Ovary (tissue), 9 donors: ENCODE measurements around the gene SERINC4. TPM values are rescaled to one million over a fixed set of nuclear protein-coding genes. Genes with fewer than 3 reads are reported as not detected.

ENCODE experiments used
- DNase-seq, 5 donors: peaks; one replicate each; pipeline ENCODE4 v3.0.0-alpha.2; 2019 to 2020
- H3K27ac ChIP-seq, 2 donors: fragments of 200-600 bp; one replicate each; pipeline versions ENCODE4 v1.5.1 to v1.8.0; 2019 to 2022
- H3K27me3 ChIP-seq: fragments of 200-600 bp; one replicate; pipeline ENCODE4 v1.8.0; 2022
- H3K36me3 ChIP-seq: fragments of 200-600 bp; sonication (generic); one replicate; pipeline ENCODE4 v1.5.1; 2019
- H3K4me1 ChIP-seq: one replicate; pipeline ENCODE4 v1.8.1; 2013; ENCODE audit warnings: mild to moderate bottlenecking, moderate library complexity; ENCODE audit not compliant: insufficient read depth
- H3K4me3 ChIP-seq: fragments of 200-600 bp; sonication (generic); one replicate; pipeline ENCODE4 v1.5.1; 2017
- H3K9me3 ChIP-seq, 2 donors: fragments of 200-600 bp in 1 of 2; sonication (generic) in 1 of 2; one replicate each; pipeline versions ENCODE4 v1.5.1 to v1.8.1; 2013 to 2019; ENCODE audit warnings: mild to moderate bottlenecking in 1 of 2, moderate library complexity in 1 of 2
- EP300 ChIP-seq: sonication (generic); formaldehyde crosslinking; IDR thresholded peaks from one replicate; pipeline ENCODE4 v1.6.1; 2017; ENCODE audit warnings: antibody characterized with exemption
- POLR2A ChIP-seq: fragments of 450-650 bp; IDR thresholded peaks from one replicate; pipeline ENCODE4 v1.6.1; 2017; ENCODE audit warnings: antibody characterized with exemption, mild to moderate bottlenecking, moderate library complexity
- WGBS, 3 donors: extraction: QIAGEN DNeasy Blood & Tissue Kit in 1 of 3; methylation state at CpG; one replicate each; pipeline versions ENCODE4 v1.1.5 to v1.1.7; 2013 to 2017; 5-methylcytosine and 5-hydroxymethylcytosine counted together
- intact Hi-C, 4 donors: fragments of 100-400 bp; cut with DNase I; formaldehyde crosslinking; loops; one replicate each; pipeline versions ENCODE4 v1.11.0 to v1.15.1; 2022 to 2023
- polyA plus RNA-seq, 2 donors: library from polyadenylated mRNA; stranded (reverse); fragments of 200-250 nt in 1 of 2; fragments of 350-450 nt in 1 of 2; fragmentation: Illumina TruSeq in 1 of 2; extraction: RNeasy Lipid Tissue Mini Kit (QIAGEN cat#74804) in 1 of 2; gene quantifications; one replicate each; pipeline ENCODE4 v1.2.3, GENCODE V29; 2013 to 2014
- total RNA-seq, 7 donors: library from RNA; depleted of rRNA in 2 of 7; stranded (reverse); fragments of >200 nt in 2 of 7; fragmentation: NEBNext Ultra II Directional in 3 of 7; extraction: Animal tissue kit (Norgen Biotek cat#: 25700) in 3 of 7; gene quantifications; one replicate each; pipeline versions ENCODE4 v1.1.0 to v1.2.4, GENCODE V29; 2016 to 2023
- TF ChIP-seq, protein P1 (sequence below), 3 donors: fragments of 450-650 bp in 2 of 3; fragments of 200-600 bp in 1 of 3; IDR thresholded peaks; one replicate each; pipeline versions ENCODE4 v1.5.1 to v1.8.0; 2016 to 2022; ENCODE audit warnings: antibody characterized with exemption in 3 of 3, mild to moderate bottlenecking in 1 of 3
- donor health status: DM: no; HTN: no; CAD: no; lungs with moderate emphysema.
- donor health status: DM: no; HTN: no; CAD: no.
- donor health status: Bipolar disorder and iron deficiency.
- donor health status: DM: yes; HTN: yes; CAD: no.
- donor health status: DM: no; HTN: no; CAD: no.
- donor health status: DM: yes; HTN: yes; CAD: no.

Gene SERINC4
- total and polyA plus RNA-seq, 9 donors: 0.07 to 0.39 (median 0.20) TPM; not detected in 3

DNA sequence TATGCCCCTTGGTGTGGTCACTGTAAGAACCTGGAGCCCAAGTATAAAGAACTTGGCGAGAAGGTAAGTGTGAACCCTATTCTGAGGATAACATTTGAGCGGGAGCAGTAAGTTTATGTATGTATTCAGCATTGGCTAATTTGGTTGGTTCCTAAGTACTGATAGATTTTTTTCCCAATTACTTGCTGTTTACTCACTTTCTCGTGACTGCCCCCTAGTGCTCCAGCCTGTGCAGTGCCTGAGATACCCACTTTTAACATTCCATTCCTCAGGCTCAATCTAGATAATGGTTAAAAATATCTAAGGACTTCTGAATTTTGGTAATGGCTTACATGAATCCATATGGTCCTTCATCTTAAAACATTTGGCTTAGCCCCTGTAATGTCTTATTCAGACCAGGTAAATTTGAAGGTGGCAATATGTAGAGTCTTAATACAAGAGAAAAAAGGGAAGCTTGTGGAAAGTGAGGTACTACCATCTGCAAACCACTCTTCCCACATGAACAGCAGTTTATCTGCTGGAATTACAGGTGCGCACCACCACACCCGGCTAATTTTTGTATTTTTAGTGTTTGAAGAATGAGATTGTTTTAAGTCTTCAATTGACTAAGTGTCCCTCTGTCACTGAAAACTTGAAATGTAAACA is 30.3 kb downstream of the SERINC4 start:
- no peak overlapping the region for H3K27ac ChIP-seq
- H3K36me3 ChIP-seq: no peaks in the 10 kb centered on the region
- WGBS, 3 donors: 66 to 71% (median 67%) methylated on average over 5 of the region's 5 CpGs
- intact Hi-C loops: no loop called here
- no peak overlapping the region for H3K4me3 ChIP-seq
- DNase-seq: peak in 3 of 5 donors; percentile 54 to 66 (median 59)
- TF ChIP-seq POLR2A: no peak
- TF ChIP-seq, protein P1, sequence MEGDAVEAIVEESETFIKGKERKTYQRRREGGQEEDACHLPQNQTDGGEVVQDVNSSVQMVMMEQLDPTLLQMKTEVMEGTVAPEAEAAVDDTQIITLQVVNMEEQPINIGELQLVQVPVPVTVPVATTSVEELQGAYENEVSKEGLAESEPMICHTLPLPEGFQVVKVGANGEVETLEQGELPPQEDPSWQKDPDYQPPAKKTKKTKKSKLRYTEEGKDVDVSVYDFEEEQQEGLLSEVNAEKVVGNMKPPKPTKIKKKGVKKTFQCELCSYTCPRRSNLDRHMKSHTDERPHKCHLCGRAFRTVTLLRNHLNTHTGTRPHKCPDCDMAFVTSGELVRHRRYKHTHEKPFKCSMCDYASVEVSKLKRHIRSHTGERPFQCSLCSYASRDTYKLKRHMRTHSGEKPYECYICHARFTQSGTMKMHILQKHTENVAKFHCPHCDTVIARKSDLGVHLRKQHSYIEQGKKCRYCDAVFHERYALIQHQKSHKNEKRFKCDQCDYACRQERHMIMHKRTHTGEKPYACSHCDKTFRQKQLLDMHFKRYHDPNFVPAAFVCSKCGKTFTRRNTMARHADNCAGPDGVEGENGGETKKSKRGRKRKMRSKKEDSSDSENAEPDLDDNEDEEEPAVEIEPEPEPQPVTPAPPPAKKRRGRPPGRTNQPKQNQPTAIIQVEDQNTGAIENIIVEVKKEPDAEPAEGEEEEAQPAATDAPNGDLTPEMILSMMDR (IDR thresholded peaks at IDR 0.05): peak; percentile 26 to 44 (median 36)
- no peak for TF ChIP-seq EP300
- no peaks in the 10 kb centered on the region for H3K4me1 ChIP-seq
- H3K27me3 ChIP-seq: no peaks in the 10 kb centered on the region
- H3K9me3 ChIP-seq: no peaks in the 10 kb centered on the region

GRCh38 chr15:43763819-43764446 is 36.1 kb downstream of the SERINC4 start:
- Histone ChIP-seq H3K36me3 (no peaks in the 10 kb centered on the region), H3K9me3 (no peaks in the 10 kb centered on the region), H3K4me1 (peaks cover 2% of the 10 kb centered on the region), H3K4me3 (no peak overlapping the region), H3K27ac (peak overlapping the region in 1 of 2 donors; percentile 9), H3K27me3 (no peaks in the 10 kb centered on the region)
- 5 to 18% (median 8%) methylated on average over 2 of the region's 2 CpGs for WGBS, 3 donors
- intact Hi-C loops: no loop called here
- TF ChIP-seq EP300 (no peak), POLR2A (no peak)
- TF ChIP-seq, protein P1 (IDR thresholded peaks at IDR 0.05): no peak
- DNase-seq: no peak

DNA sequence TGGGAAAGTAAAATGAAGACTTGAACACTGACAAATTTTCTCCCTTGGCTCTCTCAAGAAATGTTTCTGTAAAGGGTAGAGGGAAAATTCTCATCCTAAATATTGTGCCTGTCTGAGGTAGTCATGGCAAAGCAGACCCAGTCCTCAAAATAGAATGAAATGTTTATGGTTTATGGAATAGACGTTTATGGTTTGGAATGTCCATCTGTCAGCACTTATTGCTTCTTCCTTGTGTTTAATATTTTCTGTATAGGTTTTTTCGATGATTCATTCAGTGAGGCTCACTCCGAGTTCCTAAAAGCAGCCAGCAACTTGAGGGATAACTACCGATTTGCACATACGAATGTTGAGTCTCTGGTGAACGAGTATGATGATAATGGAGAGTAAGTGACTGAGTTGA is 37.2 kb downstream of the SERINC4 start:
- Histone ChIP-seq H3K9me3 (no peaks in the 10 kb centered on the region), H3K27me3 (no peaks in the 10 kb centered on the region), H3K36me3 (no peaks in the 10 kb centered on the region), H3K4me3 (no peak overlapping the region), H3K27ac (no peak overlapping the region), H3K4me1 (peaks cover 2% of the 10 kb centered on the region)
- WGBS, 3 donors: 72 to 77% (median 77%) methylated on average over 6 of the region's 6 CpGs
- intact Hi-C loops: no loop called here
- no peak for DNase-seq
- TF ChIP-seq POLR2A: no peak
- TF ChIP-seq EP300: no peak
- TF ChIP-seq, protein P1 (IDR thresholded peaks at IDR 0.05): no peak

DNA sequence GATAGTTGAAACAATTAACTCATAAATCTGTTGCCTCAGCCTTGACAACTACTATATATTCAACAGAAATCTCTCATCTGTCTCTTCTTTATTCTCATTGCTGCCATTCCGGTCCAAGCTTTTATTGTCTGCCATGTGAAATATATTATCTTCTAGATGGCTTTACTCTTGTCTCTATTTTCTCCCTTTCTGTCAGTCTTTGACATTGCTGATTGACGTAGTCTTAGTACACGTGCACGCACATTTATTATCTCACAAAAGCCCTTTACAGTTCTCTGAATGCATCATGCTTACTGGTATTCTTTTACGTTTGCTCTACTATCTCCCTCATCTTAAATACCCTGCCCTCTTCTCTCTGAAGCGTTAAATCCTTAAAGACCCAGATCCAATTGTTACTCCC is 48.1 kb downstream of the SERINC4 start:
- intact Hi-C loops: no loop called here
- peaks cover 5% of the 10 kb centered on the region for H3K4me1 ChIP-seq
- DNase-seq: no peak

More for the DNA sequence above, 48.1 kb downstream of the SERINC4 start:
- TF ChIP-seq, protein P1 (IDR thresholded peaks at IDR 0.05): no peak
- TF ChIP-seq POLR2A (no peak), EP300 (no peak)
- no peaks in the 10 kb centered on the region for H3K9me3 ChIP-seq
- no peaks in the 10 kb centered on the region for H3K36me3 ChIP-seq
- H3K4me3 ChIP-seq: no peak overlapping the region
- no peaks in the 10 kb centered on the region for H3K27me3 ChIP-seq
- H3K27ac ChIP-seq: no peak overlapping the region
- WGBS, 3 donors: 85 to 88% (median 85%) methylated on average over 6 of the region's 6 CpGs
